Renal cortical epithelial cell (primary cell): ENCODE measurements around the gene PBXIP1. TPM values are rescaled to one million over a fixed set of nuclear protein-coding genes. Genes with fewer than 3 reads are reported as not detected.

Experiments used
- DNase-seq: peaks from one replicate; pipeline ENCODE4 v3.0.0-alpha.2; 2011; ENCODE audit warnings: low read depth
- total RNA-seq: library from RNA; depleted of rRNA; stranded (reverse); fragments of >200 nt; gene quantifications from 2 replicates; pipeline ENCODE4 v1.2.3, GENCODE V29; 2014

The PBXIP1 gene
- total RNA-seq, 1 donor from 2014 or later, result 141 TPM

DNA sequence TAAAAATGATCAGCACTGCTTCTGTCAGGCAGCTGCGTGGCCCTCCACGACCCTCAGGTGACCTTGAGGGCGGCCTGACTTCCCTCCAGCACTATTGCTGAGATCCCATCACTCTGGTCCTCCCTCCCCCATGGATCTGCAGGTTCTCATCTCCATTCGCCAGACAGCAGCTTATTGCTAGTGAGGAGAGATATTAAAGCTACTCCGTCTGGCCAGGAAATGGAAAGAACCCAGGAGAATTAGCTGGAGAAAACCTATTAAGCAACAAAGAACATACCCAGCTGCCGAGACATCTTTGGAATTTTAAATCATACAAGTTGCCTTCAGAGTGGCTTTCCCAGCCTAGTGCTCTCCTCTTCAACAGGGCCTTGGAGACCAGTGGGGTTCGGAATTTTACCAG lies 60.1 kb downstream of the PBXIP1 start:
- no peak for DNase-seq

Other genes starting within 250 kb of the PBXIP1 start
- gene KCNN3, start 85.8 kb downstream of the PBXIP1 start, total RNA-seq, result under 0.01 TPM in 1 of 2 replicates, not detected in the other
- gene PMVK, start 19.4 kb downstream of the PBXIP1 start, total RNA-seq, result 4.0 and 8.8 TPM in 2 replicates
- gene PYGO2, start 5.7 kb upstream of the PBXIP1 start, total RNA-seq, result 5.4 and 18.4 TPM in 2 replicates
- gene SHC1, start 14.6 kb upstream of the PBXIP1 start, total RNA-seq, result 107 and 140 TPM in 2 replicates
- gene CKS1B, start 18.6 kb upstream of the PBXIP1 start, total RNA-seq, result 23.4 and 106 TPM in 2 replicates
- gene FLAD1, start 27.2 kb upstream of the PBXIP1 start, total RNA-seq, result 21.6 and 32.5 TPM in 2 replicates
- gene LENEP, start 37.5 kb upstream of the PBXIP1 start, total RNA-seq, result 0.60 TPM in 1 of 2 replicates, not detected in the other
- 29.2 and 36.5 TPM in 2 replicates for gene ZBTB7B, start 46.7 kb upstream of the PBXIP1 start, total RNA-seq
- 0.05 TPM in 1 of 2 replicates, not detected in the other for gene DCST2, start 77.7 kb upstream of the PBXIP1 start, total RNA-seq
- not detected in 2 replicates for gene DCST1, start 77.7 kb upstream of the PBXIP1 start, total RNA-seq
- 47.9 and 137 TPM in 2 replicates for gene ADAM15, start 95.2 kb upstream of the PBXIP1 start, total RNA-seq
- 9.5 and 12.5 TPM in 2 replicates for gene EFNA4, start 107.6 kb upstream of the PBXIP1 start, total RNA-seq
- gene EFNA3, start 122.7 kb upstream of the PBXIP1 start, total RNA-seq, result 1.4 and 2.4 TPM in 2 replicates
- gene EFNA1, start 171.8 kb upstream of the PBXIP1 start, total RNA-seq, result 68.3 and 80.4 TPM in 2 replicates
- gene SLC50A1, start 179.8 kb upstream of the PBXIP1 start, total RNA-seq, result 16.7 and 63.0 TPM in 2 replicates
- 12.7 and 30.9 TPM in 2 replicates for gene DPM3, start 184.4 kb upstream of the PBXIP1 start, total RNA-seq
- 65.4 and 102 TPM in 2 replicates for gene KRTCAP2, start 217.2 kb upstream of the PBXIP1 start, total RNA-seq
- gene TRIM46, start 217.8 kb upstream of the PBXIP1 start, total RNA-seq, result 2.6 and 5.9 TPM in 2 replicates